HG02973 (cell line): Measurements from ENCODE around the gene SCGB3A2.

Source experiments
- ATAC-seq: cut with Tn5 transposase; IDR thresholded peaks from one replicate; pipeline ENCODE4 v1.9.1; 2021; ENCODE audit warnings: moderate library complexity; ENCODE audit not compliant: unreplicated experiment

Gene SCGB3A2

DNA sequence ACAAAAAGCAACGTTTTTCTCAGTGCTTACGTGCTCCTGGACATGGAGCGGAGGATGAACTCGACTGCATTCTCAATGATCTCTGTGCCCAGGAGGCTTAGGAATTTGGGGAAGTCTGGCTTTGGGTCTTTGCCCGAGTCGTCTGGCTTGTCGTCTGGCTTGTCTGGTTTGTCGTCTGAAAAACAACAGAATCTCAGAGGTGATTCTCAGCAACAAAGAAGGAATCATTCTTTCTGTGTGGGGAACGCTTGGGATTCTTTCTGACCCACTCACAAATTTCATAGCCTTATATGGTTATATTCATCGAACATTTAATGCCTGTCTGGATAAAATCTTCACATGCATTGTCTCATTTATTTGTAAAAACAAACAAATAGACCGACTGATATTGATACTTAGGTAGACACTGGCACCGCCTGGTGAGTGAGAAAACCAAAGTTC, 23.1 kb downstream of the SCGB3A2 start:
- no peak for ATAC-seq

DNA sequence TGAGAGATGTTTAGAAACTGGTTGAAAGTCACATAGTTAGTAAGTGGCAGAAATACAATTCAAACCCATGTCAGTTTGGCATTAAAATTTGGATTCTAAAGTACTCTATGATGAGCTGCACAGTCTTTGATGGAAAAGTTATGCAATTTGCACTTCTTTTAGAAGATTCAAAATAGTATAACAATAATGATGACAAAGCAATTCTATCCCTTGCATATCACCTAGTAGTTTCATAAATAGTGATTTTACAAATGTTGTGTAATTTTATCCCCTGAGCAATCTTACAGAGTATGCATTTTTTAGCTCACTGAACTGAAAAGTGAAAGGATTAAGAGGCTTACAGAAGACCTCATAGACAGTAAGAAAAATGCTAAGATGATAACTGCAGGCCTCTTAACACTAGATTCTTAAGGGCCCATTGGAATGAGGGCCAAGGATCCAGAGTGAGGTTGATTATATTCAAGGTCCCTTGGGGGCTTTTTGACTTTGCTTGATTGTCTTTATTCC, 24.2 kb downstream of the SCGB3A2 start:
- no peak for ATAC-seq

DNA sequence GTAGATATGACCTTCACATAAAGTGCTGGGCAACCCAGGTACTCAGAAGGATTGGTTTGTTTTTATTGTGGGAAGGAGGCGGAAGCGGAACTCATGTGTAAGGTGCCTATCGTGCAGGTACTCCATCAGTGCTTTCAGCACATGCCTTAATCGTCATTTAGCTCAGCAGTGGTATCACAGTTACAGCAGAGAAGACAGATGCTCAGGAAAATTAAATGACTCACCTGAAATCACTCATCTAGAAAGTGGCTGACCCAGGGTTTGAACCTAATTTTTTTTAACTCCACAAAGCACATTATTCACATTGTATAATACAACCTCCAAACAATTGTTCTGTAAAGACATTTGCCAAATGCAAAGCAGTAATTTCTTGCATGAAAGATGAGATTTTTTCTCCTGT, 25.6 kb downstream of the SCGB3A2 start:
- no peak for ATAC-seq

- ATAC-seq, result no peak
Measured at GRCh38 chr5:147906326-147907095, 28.0 kb downstream of the SCGB3A2 start, which contains the start of gene C5orf46. C5orf46 (minus strand) TSS chr5:147906538; CDS start chr5:147906501, 37 bp downstream.

- no peak for ATAC-seq
Measured at GRCh38 chr5:147911427-147911826, 32.9 kb downstream of the SCGB3A2 start.

DNA sequence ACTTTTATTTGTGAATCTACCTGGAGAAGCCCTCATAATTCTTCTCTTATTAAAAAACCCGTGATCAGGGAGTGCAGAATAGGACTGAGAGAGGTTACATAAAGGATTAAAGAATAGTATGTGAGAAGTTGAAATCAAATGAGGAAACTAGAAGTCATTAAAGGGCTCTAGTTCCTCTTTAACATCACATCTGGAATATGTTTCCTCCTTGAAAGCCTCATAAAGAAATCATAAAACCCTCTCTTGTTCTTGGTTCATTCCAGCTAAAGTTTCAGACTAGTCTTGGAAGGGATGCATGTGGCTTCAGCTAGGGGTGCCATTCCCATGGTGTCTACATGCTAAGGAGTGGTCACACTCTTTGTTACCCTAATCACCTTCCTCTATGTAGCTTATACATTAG, 33.5 kb downstream of the SCGB3A2 start:
- ATAC-seq, result no peak

GRCh38 chr5:147913786-147914185, 35.3 kb downstream of the SCGB3A2 start:
- no peak for ATAC-seq

- ATAC-seq, result no peak
Measured at GRCh38 chr5:147918101-147918685, 39.7 kb downstream of the SCGB3A2 start.

- ATAC-seq, result no peak
Measured at GRCh38 chr5:147918899-147919298, 40.4 kb downstream of the SCGB3A2 start.

DNA sequence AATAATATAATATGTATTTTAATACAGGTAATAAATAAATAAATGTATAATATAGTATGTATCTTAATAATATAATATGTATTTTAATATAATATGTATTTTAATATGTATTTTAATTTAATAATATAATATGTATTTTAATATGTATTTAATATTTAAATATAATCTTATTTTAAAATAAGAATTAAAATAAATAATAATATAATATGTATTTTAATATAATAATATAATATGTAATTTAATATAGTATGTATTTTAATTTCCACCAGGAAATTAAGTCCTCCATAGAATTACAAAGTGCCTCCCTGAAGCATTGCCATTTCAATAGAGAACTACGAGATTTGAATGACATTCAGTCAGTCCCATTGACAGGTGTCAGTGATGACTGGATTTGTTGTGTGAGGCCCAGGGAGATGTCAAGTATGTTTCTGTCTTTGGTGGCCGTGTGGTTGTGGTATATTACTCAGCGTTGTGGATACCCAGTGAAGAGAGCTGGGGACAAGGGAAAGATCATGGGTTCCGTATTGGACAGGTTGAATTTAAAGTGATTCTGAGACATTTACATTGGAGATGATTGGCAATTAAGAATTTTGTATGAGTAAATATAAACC, 42.0 kb downstream of the SCGB3A2 start:
- no peak for ATAC-seq

DNA sequence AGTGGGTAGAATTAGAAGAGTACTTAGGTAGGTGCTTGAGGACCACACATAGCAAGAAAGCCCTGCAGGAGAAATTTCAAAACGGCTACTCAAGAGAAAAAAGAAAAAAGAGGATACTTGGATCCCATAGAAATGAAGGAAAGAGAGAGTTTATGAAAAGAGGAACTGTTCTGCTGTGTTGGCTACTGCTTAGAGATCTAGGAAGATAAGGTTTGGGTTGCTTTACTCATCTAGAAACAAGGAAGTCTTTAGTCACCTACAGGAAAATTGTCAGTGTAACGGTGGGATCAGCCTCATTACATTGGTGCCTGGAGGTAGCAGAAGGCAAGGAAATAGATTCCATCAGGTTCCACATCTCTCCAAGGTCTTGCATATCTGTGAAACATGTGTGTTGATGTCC, 42.6 kb downstream of the SCGB3A2 start:
- ATAC-seq, result no peak

GRCh38 chr5:147925020-147925419, 46.5 kb downstream of the SCGB3A2 start:
- no peak for ATAC-seq

DNA sequence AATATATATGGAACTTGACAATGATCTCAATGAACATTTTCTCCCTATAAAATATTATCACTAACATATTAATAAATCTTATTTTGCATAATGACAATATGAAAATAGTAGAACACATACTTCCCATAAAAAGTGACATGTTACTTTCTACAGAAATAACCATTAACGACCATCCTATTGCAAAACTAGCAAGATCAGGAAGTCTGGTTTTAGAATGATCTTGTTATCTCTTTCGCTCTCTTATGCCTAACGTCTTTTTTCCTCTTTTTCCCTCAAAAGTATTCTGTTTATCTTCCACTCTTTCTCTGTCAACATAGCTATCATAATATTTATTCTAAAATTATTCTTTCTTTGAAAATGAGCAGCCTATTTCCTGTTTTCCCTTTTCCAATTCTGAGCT, 49.4 kb downstream of the SCGB3A2 start:
- ATAC-seq, result no peak

- peak; percentile 82 for ATAC-seq
Measured at GRCh38 chr5:147930769-147931168, 52.3 kb downstream of the SCGB3A2 start.
